Fibroblast of lung (primary cell): ENCODE measurements around the gene NOL4L. TPM values are rescaled to one million over a fixed set of nuclear protein-coding genes. Genes with fewer than 3 reads are reported as not detected.

Source experiments
- DNase-seq, 2 donors: peaks; one replicate each; pipeline versions ENCODE4 v3.0.0 to v3.0.0-alpha.2; 2010; ENCODE audit warnings: low read depth in 2 of 2
- H2AFZ ChIP-seq: 2 replicates; pipeline ENCODE4 v1.5.1; 2012; ENCODE audit warnings: low read length, control low read depth, inconsistent platforms
- H3K27ac ChIP-seq: 2 replicates; pipeline ENCODE4 v1.5.1; 2011; ENCODE audit warnings: low read length, control low read depth; ENCODE audit not compliant: insufficient read depth
- H3K27me3 ChIP-seq: 2 replicates; pipeline ENCODE4 v1.5.1; 2011; ENCODE audit warnings: mild to moderate bottlenecking, low read length; ENCODE audit not compliant: control insufficient read depth, insufficient read depth
- H3K36me3 ChIP-seq: 2 replicates; pipeline ENCODE4 v1.5.1; 2011; ENCODE audit warnings: low read length; ENCODE audit not compliant: control insufficient read depth, insufficient read depth
- H3K4me1 ChIP-seq: 2 replicates; pipeline ENCODE4 v1.5.1; 2011; ENCODE audit warnings: low read length; ENCODE audit not compliant: control insufficient read depth, insufficient read depth; ENCODE audit errors: extremely low read depth
- H3K4me2 ChIP-seq: 2 replicates; pipeline ENCODE4 v1.5.1; 2011; ENCODE audit warnings: low read length, control low read depth; ENCODE audit not compliant: insufficient read depth; ENCODE audit errors: extremely low read depth
- H3K4me3 ChIP-seq, 4 experiments: fragments of 200-600 bp in 1 of 4; sonication (generic) in 1 of 4; replicated peaks in 1 of 4; 2 replicates each; pipeline ENCODE4 v1.5.1; 2011 to 2016; ENCODE audit warnings: low read length in 4 of 4, low read depth in 3 of 4, mild to moderate bottlenecking in 3 of 4, control low read depth in 2 of 4, inconsistent platforms in 1 of 4, mixed read lengths in 1 of 4; ENCODE audit not compliant: insufficient read depth in 1 of 4; ENCODE audit errors: control extremely low read depth in 1 of 4
- H3K79me2 ChIP-seq: 2 replicates; pipeline ENCODE4 v1.5.1; 2012; ENCODE audit warnings: mild to moderate bottlenecking, low read length, inconsistent platforms; ENCODE audit not compliant: control insufficient read depth, insufficient read depth
- H3K9ac ChIP-seq: 2 replicates; pipeline ENCODE4 v1.5.1; 2011; ENCODE audit warnings: mild to moderate bottlenecking, low read length, control low read depth; ENCODE audit not compliant: insufficient read depth
- H3K9me3 ChIP-seq: 2 replicates; pipeline ENCODE4 v1.5.1; 2012; ENCODE audit warnings: low read depth, low read length; ENCODE audit not compliant: control insufficient read depth, insufficient read depth
- H4K20me1 ChIP-seq: 2 replicates; pipeline ENCODE4 v1.5.1; 2011; ENCODE audit warnings: low read length; ENCODE audit not compliant: control insufficient read depth, insufficient read depth; ENCODE audit errors: extremely low read depth
- CTCF ChIP-seq, 2 donors: IDR thresholded peaks in 1 of 2; conservative IDR thresholded peaks in 1 of 2; 1 replicate in 1 of 2; 2 replicates in 1 of 2; pipeline ENCODE4 v1.5.1; 2011 to 2012; ENCODE audit warnings: low read length in 2 of 2, control low read depth in 1 of 2, inconsistent platforms in 1 of 2, low read depth in 1 of 2, mild to moderate bottlenecking in 1 of 2
- EZH2 ChIP-seq: IDR thresholded peaks from 2 replicates; pipeline ENCODE4 v1.5.1; 2012; ENCODE audit warnings: low read length, control low read depth, mild to moderate bottlenecking; ENCODE audit errors: missing control alignments
- polyA plus RNA-seq, 2 donors: library from polyadenylated mRNA; depleted of rRNA in 1 of 2; stranded (reverse) in 1 of 2; unstranded in 1 of 2; fragments of >200 nt; gene quantifications; 2 replicates each; pipeline ENCODE4 v1.2.1, GENCODE V29; 2011 to 2012; ENCODE audit warnings: missing spikeins in 1 of 2
- total RNA-seq: library from RNA; depleted of rRNA; stranded (reverse); fragments of >200 nt; gene quantifications from 2 replicates; pipeline ENCODE4 v1.2.1, GENCODE V29; 2014

The NOL4L gene
- total and polyA plus RNA-seq, 2 donors (not counting 1 experiment from before 2014, with no cell fraction given) = 3.2 to 4.0 TPM

DNA sequence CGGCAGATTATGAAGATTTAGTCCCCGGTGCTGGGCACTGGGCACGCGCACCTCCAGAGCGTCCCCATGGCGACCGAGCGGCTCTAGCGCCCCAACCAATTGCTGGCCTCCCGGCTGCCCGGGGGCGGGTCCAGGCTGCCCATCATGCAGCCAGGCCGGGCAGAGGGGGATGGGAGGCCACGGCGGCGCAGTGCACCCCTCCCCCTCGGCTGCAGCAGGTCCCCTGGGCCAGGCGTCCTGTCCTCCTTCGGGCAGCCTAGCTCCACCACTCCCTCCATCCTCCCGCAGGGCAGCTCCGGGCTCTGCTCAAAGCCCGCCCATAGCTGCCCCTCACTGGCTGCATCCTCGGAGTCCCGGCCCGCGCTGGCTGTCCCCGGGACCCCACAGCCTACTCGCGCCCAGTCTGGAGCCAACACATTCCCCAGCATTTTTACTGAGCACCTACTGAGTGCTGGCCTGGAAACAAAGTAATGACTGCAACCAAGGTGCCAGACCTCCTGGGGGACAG lies 127.6 kb downstream of the NOL4L start:
- Histone ChIP-seq H3K4me2 (peak overlapping the region; percentile 68), H4K20me1 (no peaks in the 10 kb centered on the region), H3K9me3 (no peaks in the 10 kb centered on the region), H3K79me2 (no peaks in the 10 kb centered on the region), H3K27me3 (no peaks in the 10 kb centered on the region), H3K9ac (no peak overlapping the region), H3K4me3 (peak overlapping the region; percentile 29 to 57 (median 34)), H3K27ac (no peak overlapping the region), H3K36me3 (peaks cover 9% of the 10 kb centered on the region), H2AFZ (no peak overlapping the region), H3K4me1 (peaks cover 2% of the 10 kb centered on the region)
- DNase-seq = peak; percentile 52 to 72
- TF ChIP-seq CTCF (conservative IDR thresholded peaks at IDR 0.05 in 1 of 2, IDR thresholded peaks at IDR 0.05 in 1 of 2; ENCODE audit: low read depth in 1 of 2, low read length in 2 of 2) = no peak
- TF ChIP-seq EZH2 = no peak

DNA sequence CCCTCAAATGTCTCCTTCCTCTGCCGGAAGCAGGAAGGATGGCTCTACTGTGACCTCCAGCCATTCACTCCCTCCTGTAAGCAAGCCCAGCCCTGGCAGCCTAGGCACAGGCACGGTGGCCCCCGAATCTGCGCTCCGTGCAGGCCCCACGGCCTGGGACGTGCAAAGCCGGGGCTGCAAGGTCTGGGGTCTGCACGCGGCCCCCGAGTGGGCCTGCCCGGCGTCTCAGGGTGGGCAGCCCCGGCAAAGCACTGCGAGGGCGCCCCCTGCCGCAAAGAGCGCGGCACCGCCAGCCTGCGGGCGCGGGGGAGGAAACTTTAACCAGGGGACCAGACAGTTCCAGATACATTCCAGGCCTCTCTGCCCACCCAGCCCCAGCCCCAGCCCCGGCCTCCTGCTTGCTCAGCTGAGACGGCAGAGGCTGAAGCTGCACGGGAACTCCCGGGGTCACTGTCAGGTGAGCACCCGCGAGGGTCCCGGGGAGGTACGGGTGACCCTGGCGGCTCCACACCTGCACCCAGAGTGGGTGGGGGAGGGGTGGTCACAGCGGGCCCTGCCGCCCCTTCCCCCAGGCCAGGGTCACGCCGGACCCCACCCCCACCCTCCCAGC lies 128.2 kb downstream of the NOL4L start:
- Histone ChIP-seq H2AFZ (no peak overlapping the region), H3K9me3 (no peaks in the 10 kb centered on the region), H3K79me2 (no peaks in the 10 kb centered on the region), H3K27ac (no peak overlapping the region), H3K4me2 (peak overlapping the region; percentile 82), H3K4me3 (peak overlapping the region; percentile 23 to 57 (median 28)), H4K20me1 (no peaks in the 10 kb centered on the region), H3K9ac (peak overlapping the region; percentile 42), H3K36me3 (peaks cover 11% of the 10 kb centered on the region), H3K27me3 (no peaks in the 10 kb centered on the region), H3K4me1 (peaks cover 2% of the 10 kb centered on the region)
- DNase-seq = peak in 1 of 2 donors; percentile 42
- TF ChIP-seq CTCF (conservative IDR thresholded peaks at IDR 0.05 in 1 of 2, IDR thresholded peaks at IDR 0.05 in 1 of 2; ENCODE audit: low read depth in 1 of 2, low read length in 2 of 2) (peak; percentile 57 to 60), EZH2 (no peak)

- TF ChIP-seq EZH2 = no peak
- Histone ChIP-seq H3K9ac (no peak overlapping the region), H3K27ac (no peak overlapping the region), H3K4me3 (no peak overlapping the region), H3K4me1 (peaks cover 2% of the 10 kb centered on the region), H3K36me3 (peaks cover 12% of the 10 kb centered on the region), H3K9me3 (no peaks in the 10 kb centered on the region), H3K4me2 (no peak overlapping the region), H4K20me1 (no peaks in the 10 kb centered on the region), H3K27me3 (no peaks in the 10 kb centered on the region), H3K79me2 (no peaks in the 10 kb centered on the region), H2AFZ (no peak overlapping the region)
- no peak for DNase-seq
Observed at GRCh38 chr20:32455901-32456701, 129.0 kb downstream of the NOL4L start.
